Prostate gland (tissue), 2 donors: ENCODE data around the gene APBB3.

Source experiments
- CTCF ChIP-seq, 4 experiments: fragments of 200-600 bp in 2 of 4; fragments of 450-650 bp in 2 of 4; sonication (generic) in 2 of 4; IDR thresholded peaks; 1 replicate in 3 of 4; 2 replicates in 1 of 4; pipeline ENCODE4 v1.5.1; 2016 to 2019; ENCODE audit warnings: antibody characterized with exemption in 4 of 4, mild to moderate bottlenecking in 2 of 4, moderate library complexity in 2 of 4
- POLR2AphosphoS5 ChIP-seq: sonication (generic); formaldehyde crosslinking; IDR thresholded peaks from one replicate; pipeline ENCODE4 v1.6.1; 2017; ENCODE audit warnings: antibody characterized with exemption

- no peak for TF ChIP-seq CTCF (IDR thresholded peaks at IDR 0.05)
- no peak for TF ChIP-seq POLR2AphosphoS5
These were observed 23.1 kb upstream of the APBB3 start for GRCh38 chr5:140587495-140587894.
